T1000 (cell line): ENCODE results near the gene NPIPA3.
"Not testable (repeated sequence)": the region's sequence is repeated elsewhere in the genome, so short reads cannot be mapped to it uniquely, and the experiment has no call there.

Source experiments
- DNase-seq: peaks from one replicate; lab custom pipeline; 2025; ENCODE audit warnings: mixed read lengths; lab: John Stamatoyannopoulos, UW

NPIPA3 gene

GRCh38 chr16:14742273-14743128, 39.3 kb downstream of the NPIPA3 start, which contains the start of gene NPIPA2:
Gene NPIPA2 (plus strand): TSS chr16:14742533. CDS start chr16:14748066, 5,533 bp downstream.
- DNase-seq: not testable (repeated sequence)

- DNase-seq: not testable (repeated sequence)
Measured at GRCh38 chr16:14773654-14774053, 70.4 kb downstream of the NPIPA3 start.

GRCh38 chr16:14775624-14776023, 72.4 kb downstream of the NPIPA3 start:
- DNase-seq: not testable (repeated sequence)
